Measurements from ENCODE around the gene PRKAG1.

PRKAG1 gene

GRCh38 chr12:49030714-49031572 is 12.4 kb upstream of the PRKAG1 start:
- DNase-seq = no peak

- DNase-seq = no peak
Measured at GRCh38 chr12:49030119-49030518, 11.5 kb upstream of the PRKAG1 start.

DNA sequence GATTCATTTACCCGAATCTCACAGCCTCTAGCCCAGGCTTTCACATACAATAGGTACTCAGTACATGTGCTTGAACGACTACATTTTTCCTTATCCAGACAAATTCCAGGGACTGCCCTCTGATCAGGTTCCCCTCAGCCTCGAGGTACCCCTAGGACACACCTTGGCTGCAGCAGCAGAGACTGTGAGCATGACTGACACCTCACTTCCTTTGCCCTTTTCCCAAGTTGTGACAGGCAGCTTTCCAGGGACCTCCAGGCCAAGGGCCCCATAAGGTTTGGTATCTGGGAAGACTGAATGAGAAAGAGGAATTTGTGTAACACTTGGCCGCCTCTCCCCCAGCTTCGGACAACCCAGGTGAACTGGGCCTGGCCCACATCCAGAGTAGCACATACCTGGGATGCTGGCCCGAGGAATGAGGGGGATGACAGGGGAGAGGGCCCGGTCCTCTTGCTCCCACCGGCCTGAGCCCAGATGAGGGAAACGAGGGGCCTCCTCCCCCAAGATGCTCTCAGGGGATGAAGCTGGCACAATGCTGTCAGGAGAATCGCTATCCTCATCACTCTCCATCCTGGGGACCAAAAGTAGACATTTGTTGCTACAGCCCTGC is 10.2 kb upstream of the PRKAG1 start:
- DNase-seq = no peak

DNA sequence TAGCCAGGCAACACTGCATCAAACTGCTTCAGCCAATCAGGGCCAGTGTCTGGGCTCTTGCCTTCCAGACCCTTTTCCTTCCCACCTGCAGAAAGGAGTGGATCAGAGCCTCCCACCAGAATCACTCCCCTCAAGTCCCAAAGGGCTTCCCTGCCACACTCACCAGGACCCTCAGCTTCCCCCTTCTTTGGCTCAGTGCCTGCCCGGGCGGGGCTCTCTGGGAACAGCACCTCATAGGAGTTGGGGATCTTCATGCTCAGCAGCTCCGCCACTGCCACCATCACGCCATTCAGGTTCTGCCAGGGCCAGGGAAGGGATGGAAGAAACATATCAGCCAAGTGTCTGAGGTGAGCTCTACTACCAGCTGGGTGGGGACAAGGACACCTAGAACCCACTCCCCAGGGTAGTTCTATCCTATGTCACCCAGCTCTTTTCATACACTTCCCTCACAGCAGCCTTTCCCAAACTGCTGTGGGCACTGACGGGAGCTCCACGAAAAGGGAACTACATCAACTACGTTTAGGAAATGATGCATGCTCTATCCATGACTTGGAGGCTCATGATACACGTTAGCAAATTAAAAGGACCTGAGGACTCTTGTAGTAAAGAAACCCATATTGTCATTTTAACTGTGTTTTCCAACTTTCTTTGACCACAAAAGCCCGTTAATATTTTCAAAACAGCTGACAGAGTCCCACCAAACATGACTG is 9.4 kb upstream of the PRKAG1 start:
- DNase-seq = no peak

DNA sequence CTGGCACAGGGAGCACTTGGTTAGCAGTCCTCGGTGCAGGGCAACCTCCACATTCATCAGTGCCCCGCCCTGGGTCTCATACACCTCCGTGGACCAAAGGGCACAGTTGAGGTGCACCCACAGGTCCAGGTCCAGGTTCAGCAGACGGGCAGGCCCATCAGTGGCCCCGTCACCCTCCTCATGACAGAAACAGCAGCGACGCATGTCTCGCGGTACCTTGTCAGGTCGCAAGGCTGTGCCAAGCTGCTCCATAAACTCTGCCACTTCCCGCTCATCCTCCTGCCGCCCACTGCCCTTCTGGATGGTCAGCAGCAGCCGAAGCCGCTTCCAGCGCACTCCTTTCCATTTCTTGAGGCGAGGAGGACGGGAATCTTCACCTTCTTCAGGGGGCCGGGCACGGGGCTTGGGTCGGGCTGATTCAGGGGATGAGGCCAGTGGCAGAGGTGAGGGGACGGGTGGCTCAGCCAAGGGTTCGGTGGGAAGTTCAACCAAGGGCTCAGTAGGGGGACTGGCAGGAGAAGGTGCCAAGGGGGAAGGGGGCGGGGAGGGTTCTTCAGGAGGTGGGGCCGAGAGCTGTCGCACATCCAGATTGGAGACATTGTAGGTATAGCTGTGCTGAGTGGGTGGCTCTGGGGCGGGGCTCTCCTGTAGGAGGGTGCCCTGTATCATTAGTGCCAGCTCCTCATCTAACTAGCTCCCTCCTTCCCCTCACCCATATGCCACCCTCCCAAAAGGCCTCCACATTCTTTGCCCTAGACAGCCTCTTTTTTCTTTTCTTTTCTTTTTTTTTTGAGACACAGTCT is 8.3 kb upstream of the PRKAG1 start:
- DNase-seq = no peak

DNA sequence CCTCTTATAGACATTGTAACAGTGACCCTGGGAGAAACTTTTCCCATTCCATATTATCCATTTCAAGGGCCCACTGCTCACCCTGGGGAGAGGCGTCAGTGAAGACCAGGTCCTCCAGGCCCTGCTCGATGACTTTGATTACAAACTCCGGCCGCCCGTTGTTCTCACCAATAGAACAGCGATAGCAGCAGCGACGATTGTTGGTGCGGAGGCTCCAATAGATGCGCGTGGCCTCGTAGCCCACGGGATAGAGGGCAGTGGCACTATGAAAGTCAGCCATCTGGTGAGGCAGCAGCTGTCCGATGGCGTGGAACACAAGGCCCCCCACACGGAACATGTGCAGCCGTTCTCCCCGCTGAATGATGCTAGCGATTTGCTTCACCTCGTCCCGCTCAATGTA is 7.5 kb upstream of the PRKAG1 start:
- DNase-seq = no peak

DNA sequence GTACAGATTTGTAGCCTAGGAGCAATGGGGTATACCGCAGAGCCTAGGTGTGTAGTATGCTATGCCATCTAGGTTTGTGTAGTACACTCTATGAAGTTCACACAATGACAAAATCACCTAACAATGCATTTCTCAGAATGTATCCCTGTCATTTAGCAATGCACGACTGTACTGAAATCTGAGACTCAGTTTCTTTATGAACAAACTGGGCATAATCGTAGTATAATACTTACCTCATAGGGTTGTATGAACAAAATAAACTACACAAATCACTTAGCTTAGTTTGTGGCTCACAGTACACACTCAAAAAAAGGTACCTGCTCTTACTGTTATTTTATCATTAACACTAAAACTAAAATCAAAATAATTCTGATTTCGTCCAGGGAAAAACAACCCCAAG is 6.9 kb upstream of the PRKAG1 start:
- no peak for DNase-seq

- no peak for DNase-seq
Measured at GRCh38 chr12:49024543-49024942, 6.0 kb upstream of the PRKAG1 start.

DNA sequence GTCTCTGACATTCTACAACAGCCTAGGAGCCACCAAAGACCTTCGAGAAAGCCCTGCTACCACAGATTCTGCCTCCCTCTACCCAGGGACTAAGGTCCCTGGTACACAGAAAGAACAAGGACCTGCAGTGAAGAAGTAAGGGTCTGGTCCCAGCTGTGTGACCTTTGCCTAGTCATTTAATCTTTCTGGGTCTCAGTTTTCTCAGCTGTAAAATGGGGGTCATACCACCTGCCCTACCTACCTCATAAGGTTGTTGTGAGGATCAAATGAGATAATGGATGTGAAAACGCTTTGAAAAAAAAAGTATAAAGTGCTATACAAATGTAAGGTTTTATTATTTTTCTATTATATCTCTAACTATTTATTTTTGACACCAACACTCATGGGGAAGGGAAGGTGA is 5.2 kb upstream of the PRKAG1 start:
- no peak for DNase-seq

DNA sequence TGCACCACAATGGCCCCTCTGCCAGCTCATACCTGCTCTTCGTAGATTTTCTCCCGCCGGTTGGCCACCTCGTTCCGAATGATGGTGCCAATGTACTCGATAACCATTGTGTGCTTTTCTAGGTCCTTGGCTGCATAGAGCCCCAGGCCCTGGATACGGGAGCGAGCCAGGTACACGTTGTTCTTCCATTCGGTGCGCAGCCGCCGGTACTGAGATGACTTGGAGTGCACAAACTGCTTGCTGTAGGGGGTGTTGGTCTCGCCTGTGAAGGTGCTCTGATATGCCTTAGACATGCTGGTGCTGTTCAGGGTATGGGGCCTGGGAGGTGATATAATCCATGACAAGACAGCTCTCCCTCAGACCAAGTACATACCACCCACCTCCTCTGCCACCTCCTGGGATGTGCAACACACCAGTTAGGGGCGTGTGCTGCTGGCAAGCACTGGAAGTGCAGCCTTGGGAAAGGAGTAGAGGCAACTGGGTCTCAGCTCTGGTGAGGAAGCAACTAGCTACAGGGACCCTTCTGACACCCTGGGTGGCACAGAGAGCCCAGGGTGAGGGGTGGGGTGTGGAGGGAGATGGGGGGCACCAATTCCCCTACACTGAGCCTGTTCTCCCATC is 4.1 kb upstream of the PRKAG1 start:
- no peak for DNase-seq

DNA sequence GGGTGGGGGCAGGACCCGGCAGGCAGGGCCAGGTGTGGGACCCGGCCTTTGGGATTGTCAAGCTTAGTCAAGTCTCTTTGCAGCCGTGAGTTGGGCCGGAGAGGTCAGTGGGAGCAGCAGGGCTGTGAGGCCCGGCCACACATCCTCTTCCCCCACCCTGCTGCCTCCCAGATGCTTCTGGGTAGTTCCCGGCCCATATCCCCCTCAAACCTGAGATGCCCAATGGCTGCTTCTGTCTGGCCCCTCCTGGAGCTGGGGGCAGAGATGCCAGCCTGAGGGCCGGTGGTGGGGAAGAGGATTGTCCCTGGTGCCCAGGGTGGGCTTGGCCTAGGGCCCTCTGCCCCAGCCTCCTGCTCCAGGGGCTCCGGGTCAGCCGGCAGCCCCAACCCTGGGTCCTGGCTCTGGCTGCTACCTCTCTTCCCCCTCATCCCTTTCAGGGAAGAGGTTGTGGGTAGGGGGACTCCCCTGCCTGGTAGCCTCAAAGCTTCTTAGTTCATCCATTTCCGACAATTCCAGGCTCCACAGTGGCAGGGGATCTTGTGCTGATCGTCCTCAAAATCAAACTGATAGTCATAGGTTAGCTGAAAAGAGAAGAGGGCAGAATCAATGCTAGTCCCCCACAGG is 2.8 kb upstream of the PRKAG1 start:
- no peak for DNase-seq

GRCh38 chr12:49020441-49020840 is 1.9 kb upstream of the PRKAG1 start:
- no peak for DNase-seq

DNA sequence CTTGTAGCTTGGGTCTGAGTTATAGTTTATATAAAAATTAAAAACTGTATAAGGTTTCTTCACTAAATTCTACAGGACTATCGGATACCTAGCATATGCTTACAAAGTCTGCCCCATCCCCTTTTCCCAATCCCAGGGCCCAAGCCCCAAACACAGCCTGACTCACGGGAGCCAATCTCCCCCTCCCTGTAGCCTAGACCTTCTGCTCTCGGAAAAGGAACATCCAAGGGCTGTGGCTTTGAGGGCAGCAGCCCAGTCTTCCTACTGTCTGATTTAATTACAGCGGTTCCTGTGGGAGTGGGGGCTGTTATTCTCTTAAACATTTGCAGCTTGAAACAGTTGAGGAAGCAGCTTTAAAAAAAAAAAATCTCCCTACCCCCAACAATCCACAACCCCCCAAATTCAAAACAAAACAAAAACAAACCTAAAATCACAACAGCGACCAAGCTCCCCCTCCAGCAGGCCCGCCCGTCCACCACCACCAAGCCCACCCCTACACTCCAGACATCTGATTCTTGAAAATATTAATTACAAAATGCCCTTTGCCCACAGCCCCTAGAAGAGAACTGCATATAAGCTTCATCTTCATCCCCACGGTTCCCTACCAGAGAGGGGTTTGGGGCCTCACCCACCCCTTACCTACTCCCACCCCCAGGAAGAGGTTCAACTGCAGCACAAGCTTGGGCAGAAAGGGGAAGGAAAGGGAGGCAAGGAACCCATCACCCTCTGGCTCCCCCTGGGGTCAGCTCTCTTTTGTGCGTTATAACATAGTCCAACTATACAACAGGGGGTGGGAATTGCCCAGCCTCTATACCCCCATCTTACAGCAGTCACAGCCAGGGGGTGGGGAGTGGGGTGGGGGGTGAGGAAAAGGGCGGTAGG is 1.1 kb upstream of the PRKAG1 start:
- peak; percentile 33 for DNase-seq

- DNase-seq = no peak
Measured at GRCh38 chr12:49019120-49019430, 499 bp upstream of the PRKAG1 start.

GRCh38 chr12:49017891-49018260 is 700 bp downstream of the PRKAG1 start:
- DNase-seq = no peak

- DNase-seq = no peak
Measured at GRCh38 chr12:49015196-49015595, 3.4 kb downstream of the PRKAG1 start.

GRCh38 chr12:49014547-49014946 is 4.0 kb downstream of the PRKAG1 start:
- no peak for DNase-seq

DNA sequence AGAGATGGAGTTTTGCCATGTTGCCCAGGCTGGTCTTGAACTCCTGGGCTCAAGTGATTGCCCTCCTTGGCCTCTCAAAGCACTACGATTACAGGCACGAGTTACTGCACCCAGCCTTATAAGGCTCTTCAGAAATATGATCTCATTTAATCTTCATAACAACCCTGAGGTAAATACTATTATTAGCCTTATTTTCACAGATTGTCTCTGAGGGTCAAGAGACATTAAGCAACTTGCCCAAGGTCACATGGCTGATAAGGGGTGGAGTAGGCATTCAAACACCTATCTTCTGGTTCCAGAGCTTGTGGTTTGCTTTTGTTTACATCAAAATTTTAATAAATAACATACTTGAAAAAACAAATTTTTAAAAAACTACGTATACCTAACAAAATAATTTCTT is 5.1 kb downstream of the PRKAG1 start:
- DNase-seq = no peak

DNA sequence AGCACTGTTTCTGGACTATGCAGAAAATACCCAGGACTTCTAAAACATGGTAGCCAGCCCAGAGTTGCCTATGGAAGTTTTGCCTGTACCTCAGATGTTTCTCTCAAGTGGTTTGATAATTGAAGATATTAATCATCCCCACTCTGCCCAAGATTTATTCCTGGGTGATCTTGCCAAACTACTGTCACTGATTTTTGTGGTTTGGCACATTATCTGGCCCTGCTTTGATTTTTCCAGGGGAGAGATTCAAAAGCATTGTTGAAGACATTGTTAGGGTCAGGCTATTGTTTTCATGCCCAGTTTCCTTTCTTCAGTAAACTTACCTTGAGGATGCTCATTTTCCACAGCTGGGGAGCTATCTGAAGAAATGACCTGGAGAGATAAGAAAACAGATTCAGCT is 5.8 kb downstream of the PRKAG1 start:
- DNase-seq = no peak

DNA sequence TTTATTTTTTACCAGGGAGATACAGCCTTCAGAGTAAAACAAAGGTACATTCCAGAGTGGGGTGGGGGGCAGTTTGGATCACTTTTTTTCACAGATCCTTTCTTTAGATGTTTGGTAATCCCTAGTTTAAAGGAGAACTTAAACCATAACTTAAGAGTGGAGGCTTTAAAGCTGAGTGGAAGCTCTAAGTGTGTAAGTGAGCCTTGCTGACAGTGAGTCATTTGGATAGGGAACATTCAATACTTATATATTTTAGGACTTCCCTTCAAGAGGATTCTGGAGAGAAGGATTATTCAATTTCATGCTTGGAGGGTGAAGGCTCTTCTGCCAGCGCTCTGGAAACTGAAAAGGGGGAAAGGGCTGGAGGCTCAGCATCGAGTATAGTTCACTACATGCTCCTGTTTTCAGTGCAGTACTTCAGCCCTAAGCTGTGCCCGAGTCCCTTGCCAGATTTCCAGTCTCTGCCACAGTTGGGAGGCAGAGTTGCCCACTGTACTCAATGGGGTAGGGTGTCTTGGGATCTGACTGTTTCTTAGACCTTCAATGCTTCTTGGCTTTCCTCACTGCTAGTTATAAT is 8.4 kb downstream of the PRKAG1 start:
- no peak for DNase-seq

- no peak for DNase-seq
Measured at GRCh38 chr12:49008943-49009342, 9.6 kb downstream of the PRKAG1 start.
